Effector memory CD8-positive, alpha-beta T cell (primary cell): ENCODE data around the gene SEPTIN6.
A peak's percentile ranks its signal among the peaks of the same experiment; 100 is the strongest.
"Not testable (repeated sequence)": the region's sequence is repeated elsewhere in the genome, so short reads cannot be mapped to it uniquely, and the experiment has no call there.

Experiments
- ATAC-seq: fragments of 150-1000 bp; cut with Tn5 transposase; replicated peaks from 2 replicates; pipeline ENCODE4 v1.10.0; 2021; ENCODE audit warnings: mild to moderate bottlenecking, moderate library complexity
- DNase-seq, 3 experiments: peaks; one replicate each; pipeline ENCODE4 v3.0.0; 2021
- H3K27ac Mint-ChIP-seq, 2 donors: one replicate each; pipeline ENCODE4 v1.8.0; 2022; ENCODE audit warnings: mild to moderate bottlenecking in 2 of 2, mixed read lengths in 2 of 2, moderate library complexity in 2 of 2
- H3K27me3 Mint-ChIP-seq, 2 donors: one replicate each; pipeline ENCODE4 v1.8.0; 2022; ENCODE audit warnings: mixed read lengths in 2 of 2
- H3K36me3 Mint-ChIP-seq: one replicate; pipeline ENCODE4 v1.8.0; 2022; ENCODE audit warnings: mild to moderate bottlenecking, moderate library complexity, mixed read lengths; ENCODE audit not compliant: insufficient read depth
- H3K4me1 Mint-ChIP-seq, 2 donors: one replicate each; pipeline ENCODE4 v1.8.0; 2022; ENCODE audit warnings: low read depth in 2 of 2, mixed read lengths in 2 of 2
- H3K4me3 Mint-ChIP-seq, 2 donors: one replicate each; pipeline ENCODE4 v1.8.0; 2022; ENCODE audit warnings: mild to moderate bottlenecking in 2 of 2, mixed read lengths in 2 of 2, moderate library complexity in 2 of 2
- H3K9me3 Mint-ChIP-seq, 2 donors: one replicate each; pipeline ENCODE4 v1.8.0; 2022; ENCODE audit warnings: mixed read lengths in 2 of 2

Gene SEPTIN6

DNA sequence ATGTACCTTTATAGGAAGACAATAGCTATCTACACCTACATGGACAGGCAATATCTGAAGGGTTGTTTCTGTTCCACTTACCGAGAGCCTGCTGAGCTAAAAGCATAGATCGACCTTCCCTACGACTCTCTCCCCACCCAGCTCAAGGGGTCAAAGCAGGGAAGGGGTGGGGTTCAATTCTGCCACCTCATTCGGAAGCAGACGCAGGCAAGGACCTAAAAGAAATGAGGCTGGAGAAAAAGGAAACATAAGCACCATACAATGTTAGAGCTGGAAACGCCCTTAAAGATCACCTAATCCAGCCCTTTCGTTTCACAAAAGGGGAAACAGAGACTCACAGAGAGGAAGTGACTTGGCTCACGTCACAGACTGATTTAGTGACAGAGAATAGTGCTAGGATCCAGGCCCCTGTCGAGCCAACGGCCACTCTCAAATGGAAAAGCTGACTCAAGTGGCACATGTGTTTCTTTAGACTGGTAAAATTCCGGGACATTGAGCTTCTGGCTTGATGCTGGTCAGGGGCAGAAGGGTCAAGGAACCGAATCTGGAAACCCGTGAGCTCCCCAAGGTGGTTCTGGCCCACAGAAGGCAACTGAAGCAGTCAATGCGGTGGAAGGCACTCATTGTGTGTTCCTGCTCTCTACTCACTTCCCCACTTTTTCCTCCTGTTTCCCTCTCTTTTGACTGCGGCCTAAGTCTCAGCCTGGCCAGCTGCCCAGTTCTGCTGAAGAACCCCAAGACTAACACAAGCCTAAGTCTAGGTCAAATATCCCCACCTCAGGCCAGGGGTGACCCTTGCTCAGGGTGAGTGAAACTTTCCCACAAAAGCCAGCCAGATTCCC is 7.5 kb downstream of the SEPTIN6 start:
- Mint-ChIP-seq H3K27me3 (no peaks in the 10 kb centered on the region), H3K36me3 (peaks cover 28% of the 10 kb centered on the region), H3K4me1 (peaks cover 43 to 50% of the 10 kb centered on the region in 2 donors), H3K4me3 (peak overlapping the region; percentile 94 to 96), H3K27ac (peak overlapping the region; percentile 94 to 98), H3K9me3 (no peaks in the 10 kb centered on the region)
- peak; percentile 20 for ATAC-seq
- no peak for DNase-seq

DNA sequence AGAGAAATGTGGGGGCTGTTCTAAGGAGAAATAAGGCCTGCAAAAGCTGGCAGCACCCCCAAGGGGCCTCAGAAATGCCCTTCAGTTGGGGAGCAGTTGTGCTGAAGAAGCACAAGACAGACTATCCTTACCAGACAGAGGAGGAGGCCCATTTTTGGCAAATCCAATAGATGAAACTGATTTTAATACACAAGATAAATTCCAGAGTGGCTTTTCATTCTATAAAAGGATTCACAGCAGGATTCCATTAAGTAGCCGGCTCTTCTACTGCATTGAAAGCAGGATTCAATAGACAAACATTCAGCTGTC is 8.1 kb downstream of the SEPTIN6 start:
- no peak for DNase-seq
- H3K36me3 Mint-ChIP-seq, result peaks cover 28% of the 10 kb centered on the region
- peak overlapping the region; percentile 94 to 98 for H3K27ac Mint-ChIP-seq
- H3K4me3 Mint-ChIP-seq, result peak overlapping the region; percentile 94 to 96
- peaks cover 40 to 48% of the 10 kb centered on the region in 2 donors for H3K4me1 Mint-ChIP-seq
- no peaks in the 10 kb centered on the region for H3K27me3 Mint-ChIP-seq
- no peak for ATAC-seq
- no peaks in the 10 kb centered on the region for H3K9me3 Mint-ChIP-seq

DNA sequence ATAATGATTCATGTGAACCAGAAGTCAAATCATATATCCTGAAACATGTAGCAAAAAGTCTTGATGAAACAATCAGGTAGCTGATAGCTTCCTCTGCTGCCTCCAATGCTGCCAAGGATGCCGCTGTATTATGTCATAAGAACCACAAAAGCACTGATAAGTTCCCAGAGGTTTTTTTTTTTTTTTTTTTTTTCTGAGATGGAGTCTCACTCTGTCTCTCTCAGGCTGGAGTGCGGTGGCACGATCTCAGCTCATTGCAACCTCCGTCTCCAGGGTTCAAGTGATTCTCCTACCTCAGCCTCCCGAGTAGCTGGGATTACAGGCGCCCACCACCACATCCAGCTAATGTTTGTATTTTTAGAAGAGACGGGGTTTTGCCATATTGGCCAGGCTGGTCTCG is 8.7 kb downstream of the SEPTIN6 start:
- H3K36me3 Mint-ChIP-seq, result peaks cover 28% of the 10 kb centered on the region
- not testable (repeated sequence) for H3K27me3 Mint-ChIP-seq, DNase-seq, H3K9me3 Mint-ChIP-seq
- ATAC-seq, result peak; percentile 26
- H3K27ac Mint-ChIP-seq, result peak overlapping the region; percentile 94 to 98
- H3K4me3 Mint-ChIP-seq, result peak overlapping the region; percentile 94 to 96
- H3K4me1 Mint-ChIP-seq, result peaks cover 37 to 45% of the 10 kb centered on the region in 2 donors

- no peak for DNase-seq
Observed at GRCh38 chrX:119682019-119682989, 10.7 kb downstream of the SEPTIN6 start.

DNA sequence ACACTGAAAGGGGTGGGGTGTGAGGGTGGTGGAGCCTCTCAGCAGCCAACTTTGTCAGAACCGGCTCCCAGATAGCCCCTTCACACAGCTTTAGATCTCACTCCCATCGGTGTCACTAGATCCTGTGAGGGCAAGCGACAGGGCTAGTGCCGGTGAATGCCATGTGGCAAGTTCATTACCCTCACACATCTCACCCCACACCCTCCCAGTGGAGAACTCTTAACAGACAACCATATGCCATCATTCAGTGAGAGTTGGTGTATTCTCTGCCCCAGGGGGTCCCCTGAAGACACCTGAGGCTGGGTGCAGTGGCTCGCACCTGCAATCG is 15.3 kb downstream of the SEPTIN6 start:
- peak; percentile 42 for ATAC-seq
- Mint-ChIP-seq H3K4me3 (peak overlapping the region; percentile 82), H3K27ac (peak overlapping the region; percentile 91 to 93), H3K36me3 (peaks cover 38% of the 10 kb centered on the region), H3K4me1 (peaks cover 20 to 44% of the 10 kb centered on the region in 2 donors), H3K27me3 (no peaks in the 10 kb centered on the region), H3K9me3 (no peaks in the 10 kb centered on the region)
- no peak for DNase-seq

More at GRCh38 chrX:119682019-119682989, 10.7 kb downstream of the SEPTIN6 start:
- Mint-ChIP-seq H3K27me3 (no peaks in the 10 kb centered on the region), H3K9me3 (no peaks in the 10 kb centered on the region), H3K36me3 (peaks cover 35% of the 10 kb centered on the region), H3K4me1 (peaks cover 43% of the 10 kb centered on the region in 2 donors), H3K4me3 (peak overlapping the region; percentile 77 to 79), H3K27ac (peak overlapping the region; percentile 90 to 91)
- ATAC-seq, result peak; percentile 51

DNA sequence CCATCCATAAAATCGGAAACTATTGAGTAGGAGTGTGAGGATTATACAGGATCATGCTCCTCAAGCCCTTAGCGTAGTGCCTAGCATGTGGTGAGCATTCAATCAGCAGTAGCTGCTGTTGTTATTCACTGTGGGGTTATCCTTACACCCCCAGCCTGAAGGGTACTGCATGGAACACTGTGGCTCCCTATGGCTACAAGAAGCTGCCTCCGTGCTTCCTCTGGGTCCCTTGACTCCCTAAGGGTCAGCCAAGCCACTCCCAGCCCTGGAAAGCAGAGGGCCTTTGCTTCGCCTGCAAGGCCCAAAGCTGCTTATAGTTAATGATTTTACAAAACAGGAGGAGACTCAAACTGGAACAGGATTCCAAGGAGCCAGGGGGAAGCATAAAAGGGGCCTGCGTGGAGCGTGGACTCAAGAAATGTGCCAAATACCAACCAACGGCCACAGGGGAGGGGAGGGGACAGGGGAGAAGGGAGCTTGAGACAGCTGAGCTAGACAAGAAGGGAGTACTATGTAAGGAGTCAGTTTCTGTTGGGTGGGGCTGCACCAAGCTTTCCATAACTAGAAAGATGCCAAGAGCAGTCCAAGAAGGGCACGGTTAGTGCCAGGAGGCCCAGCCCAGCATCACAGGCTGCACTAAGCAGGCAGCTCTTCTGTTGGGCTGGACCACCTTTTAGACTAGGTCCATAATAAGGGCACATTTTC is 15.9 kb downstream of the SEPTIN6 start:
- no peak for DNase-seq
- Mint-ChIP-seq H3K36me3 (peaks cover 43% of the 10 kb centered on the region), H3K27me3 (no peaks in the 10 kb centered on the region), H3K9me3 (no peaks in the 10 kb centered on the region), H3K4me1 (peaks cover 20 to 43% of the 10 kb centered on the region in 2 donors), H3K4me3 (peak overlapping the region; percentile 82), H3K27ac (peak overlapping the region; percentile 91 to 93)
- no peak for ATAC-seq

DNA sequence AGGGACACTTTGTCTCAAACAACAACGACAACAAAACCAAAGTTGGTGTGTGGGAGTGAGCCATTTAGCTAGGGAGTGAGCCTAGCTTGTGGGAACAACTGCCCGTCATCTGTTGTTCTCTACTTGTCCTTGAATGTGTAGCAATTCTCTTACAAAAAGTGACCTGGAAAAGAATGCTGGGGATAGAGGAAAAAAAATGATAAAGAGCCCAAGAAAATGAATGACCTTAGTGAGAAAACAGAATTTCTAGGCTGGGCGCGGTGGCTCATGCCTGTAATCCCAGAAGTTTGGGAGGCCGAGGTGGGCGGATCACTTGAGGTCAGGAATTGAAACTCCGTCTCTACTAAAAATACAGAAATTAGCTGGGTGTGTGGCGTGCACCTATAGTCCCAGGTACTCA is 19.6 kb downstream of the SEPTIN6 start:
- DNase-seq, result no peak
- Mint-ChIP-seq H3K9me3 (no peaks in the 10 kb centered on the region), H3K27me3 (no peaks in the 10 kb centered on the region), H3K27ac (no peak overlapping the region), H3K4me1 (peaks cover 0 to 30% of the 10 kb centered on the region in 2 donors), H3K36me3 (peaks cover 56% of the 10 kb centered on the region), H3K4me3 (no peak overlapping the region)
- ATAC-seq, result no peak

DNA sequence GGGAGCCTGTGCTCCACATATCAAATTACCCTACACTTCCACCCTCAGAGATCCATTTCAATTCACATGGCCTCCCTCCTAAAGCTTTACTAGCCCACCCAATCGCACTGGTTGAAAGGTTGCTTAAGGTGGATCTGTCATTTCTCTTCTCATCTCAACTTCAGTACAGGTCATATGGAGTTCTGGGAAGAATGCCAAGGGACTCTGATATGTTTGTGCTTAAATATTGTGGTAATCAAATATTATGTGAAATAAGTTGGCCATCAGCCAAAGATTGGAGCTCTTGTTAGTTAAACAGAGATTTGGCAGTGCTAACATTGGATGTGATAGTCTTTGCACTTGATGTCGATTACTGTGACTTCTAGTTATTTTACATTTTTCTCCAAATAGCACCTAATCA is 20.5 kb downstream of the SEPTIN6 start:
- Mint-ChIP-seq H3K4me3 (no peak overlapping the region), H3K27ac (peak overlapping the region; percentile 44 to 57), H3K4me1 (peaks cover 0 to 25% of the 10 kb centered on the region in 2 donors), H3K27me3 (no peaks in the 10 kb centered on the region), H3K36me3 (peaks cover 52% of the 10 kb centered on the region), H3K9me3 (no peaks in the 10 kb centered on the region)
- ATAC-seq (no peak), DNase-seq (no peak)

- no peak for ATAC-seq
- H3K27ac Mint-ChIP-seq, result peak overlapping the region; percentile 74 to 80
- no peaks in the 10 kb centered on the region for H3K9me3 Mint-ChIP-seq
- H3K4me1 Mint-ChIP-seq, result peaks cover 5 to 17% of the 10 kb centered on the region in 2 donors
- no peak overlapping the region for H3K4me3 Mint-ChIP-seq
- H3K27me3 Mint-ChIP-seq, result no peaks in the 10 kb centered on the region
- DNase-seq, result no peak
- peaks cover 67% of the 10 kb centered on the region for H3K36me3 Mint-ChIP-seq
Observed at GRCh38 chrX:119669424-119670037, 23.4 kb downstream of the SEPTIN6 start.

DNA sequence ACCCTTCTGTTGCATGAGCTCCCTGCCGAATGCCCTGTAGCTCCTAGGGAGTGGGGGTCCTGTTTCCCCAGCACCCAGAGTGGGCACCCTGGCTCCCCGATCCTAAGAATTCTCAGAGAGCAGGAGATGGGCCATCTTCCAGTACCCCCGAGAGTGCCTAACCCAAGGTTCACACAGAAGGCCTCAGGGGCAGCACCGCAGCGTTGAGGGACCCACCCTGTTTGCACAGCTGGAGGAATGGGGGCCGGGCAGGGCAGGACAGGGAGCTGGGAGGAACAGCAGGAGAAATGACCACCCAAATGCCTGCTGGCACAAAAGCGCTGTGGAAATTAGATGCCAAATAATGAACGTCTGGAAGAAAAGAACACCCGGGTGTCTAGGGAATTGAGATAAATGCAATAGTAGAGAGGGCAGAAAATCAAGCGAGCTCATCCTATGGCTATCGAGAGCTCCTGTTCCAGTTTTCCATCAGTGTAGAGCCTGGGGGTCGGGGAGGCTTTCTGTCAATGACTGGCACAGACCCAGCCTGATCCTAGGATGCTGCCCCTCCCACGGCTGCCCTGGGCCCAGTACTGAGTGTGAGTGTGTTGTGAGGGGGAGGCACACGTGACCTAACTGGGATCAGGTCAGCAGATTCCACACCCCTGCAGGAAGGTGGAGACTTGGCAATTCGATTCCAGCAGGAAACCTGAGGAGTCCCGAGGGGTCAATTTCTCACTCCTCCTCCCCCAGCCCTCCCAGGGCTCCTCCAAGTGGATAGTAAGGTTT is 25.7 kb downstream of the SEPTIN6 start:
- Mint-ChIP-seq H3K27ac (peak overlapping the region; percentile 76 to 81), H3K4me3 (no peak overlapping the region), H3K36me3 (peaks cover 57% of the 10 kb centered on the region), H3K4me1 (peaks cover 12 to 14% of the 10 kb centered on the region in 2 donors), H3K27me3 (no peaks in the 10 kb centered on the region), H3K9me3 (no peaks in the 10 kb centered on the region)
- no peak for DNase-seq
- no peak for ATAC-seq

GRCh38 chrX:119664877-119665276 is 28.1 kb downstream of the SEPTIN6 start:
- not testable (repeated sequence) for ATAC-seq, H3K27ac Mint-ChIP-seq, H3K9me3 Mint-ChIP-seq, H3K27me3 Mint-ChIP-seq, H3K4me3 Mint-ChIP-seq, DNase-seq
- H3K36me3 Mint-ChIP-seq, result peaks cover 59% of the 10 kb centered on the region
- peaks cover 12 to 18% of the 10 kb centered on the region in 2 donors for H3K4me1 Mint-ChIP-seq

DNA sequence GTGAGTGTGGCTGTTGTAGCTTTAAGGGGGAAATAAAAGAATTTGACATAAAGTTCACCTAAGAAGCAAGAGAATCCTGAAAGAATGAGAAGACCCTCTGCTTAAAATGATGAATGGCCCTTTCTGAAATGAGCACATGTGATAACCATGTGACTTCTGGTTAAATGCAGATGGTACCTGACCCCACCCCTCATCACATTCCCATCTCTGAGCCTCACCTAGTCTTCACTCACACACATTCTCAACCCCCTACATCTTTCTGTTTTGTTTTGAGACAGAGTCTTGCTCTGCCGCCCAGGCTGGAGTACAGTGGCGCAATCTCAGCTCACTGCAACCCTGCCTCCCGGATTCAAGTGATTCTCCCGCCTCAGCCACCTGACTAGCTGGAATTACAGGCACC is 31.5 kb downstream of the SEPTIN6 start:
- no peak for ATAC-seq

More for the DNA sequence above, 31.5 kb downstream of the SEPTIN6 start:
- no peaks in the 10 kb centered on the region for H3K27me3 Mint-ChIP-seq
- H3K36me3 Mint-ChIP-seq, result peaks cover 76% of the 10 kb centered on the region
- H3K4me1 Mint-ChIP-seq, result peaks cover 11 to 24% of the 10 kb centered on the region in 2 donors
- H3K9me3 Mint-ChIP-seq, result no peaks in the 10 kb centered on the region
- no peak overlapping the region for H3K4me3 Mint-ChIP-seq
- peak overlapping the region; percentile 42 for H3K27ac Mint-ChIP-seq
- no peak for DNase-seq
